SKM-1 treated with dmso at 0.1 percent for 144 hours (cell line): Measurements from ENCODE around the gene SLC49A3.
"Not testable (repeated sequence)": the region's sequence is repeated elsewhere in the genome, so short reads cannot be mapped to it uniquely, and the experiment has no call there.

Source experiments
- DNase-seq: peaks from one replicate; lab custom pipeline; 2025; ENCODE audit not compliant: unreplicated experiment; lab: John Stamatoyannopoulos, UW

SLC49A3 gene

GRCh38 chr4:654871-655463 is 34.0 kb downstream of the SLC49A3 start:
- no peak for DNase-seq

DNA sequence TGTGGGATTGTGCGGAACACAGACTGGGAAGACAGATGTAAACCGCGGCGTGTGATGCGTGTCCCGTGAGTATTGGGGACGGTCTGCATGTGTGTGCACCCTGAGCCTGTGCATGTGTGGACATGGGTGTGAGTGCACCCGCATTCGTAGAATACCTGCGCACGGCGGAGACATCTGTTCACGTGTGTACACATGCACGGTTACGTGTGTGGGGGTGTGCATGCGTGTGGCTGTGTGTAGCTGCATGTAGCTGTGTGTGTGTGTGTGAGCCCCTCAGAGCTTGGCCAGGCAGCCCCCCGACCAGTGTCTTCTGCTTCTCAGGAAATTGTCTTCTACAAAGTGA is 34.5 kb downstream of the SLC49A3 start:
- DNase-seq = no peak

DNA sequence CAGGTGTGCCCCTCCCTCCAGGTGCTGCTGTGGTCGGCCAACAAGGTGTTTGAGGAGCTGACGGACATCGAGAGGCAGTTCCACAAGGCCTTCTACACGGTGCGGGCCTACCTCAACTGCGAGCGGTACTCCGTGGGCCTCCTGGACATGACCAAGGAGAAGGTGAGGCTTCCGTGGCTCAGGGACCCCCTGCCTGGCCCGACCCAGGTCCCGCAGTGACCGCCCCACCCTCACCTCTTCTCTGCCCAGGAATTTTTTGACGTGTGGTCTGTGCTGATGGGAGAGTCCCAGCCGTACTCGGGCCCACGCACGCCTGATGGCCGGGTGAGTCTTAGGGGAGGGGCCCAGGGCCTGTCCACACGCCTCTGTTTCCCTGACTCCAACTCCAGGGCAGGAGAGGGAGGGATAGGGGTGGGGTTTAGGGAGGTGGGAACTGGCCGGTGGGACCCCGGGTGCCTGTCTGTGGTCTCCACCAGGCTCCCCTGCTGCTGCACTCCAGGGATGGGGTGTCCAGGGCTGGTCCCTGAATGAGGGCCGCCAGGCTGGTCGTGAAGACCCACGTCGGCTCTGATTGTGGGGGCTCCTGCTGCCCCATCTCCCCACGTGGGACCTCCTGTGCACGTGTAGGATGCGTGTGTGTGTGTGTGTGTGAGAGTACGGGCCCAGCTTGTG is 35.0 kb downstream of the SLC49A3 start:
- no peak for DNase-seq

- DNase-seq = no peak
Observed at GRCh38 chr4:653080-653821, 35.7 kb downstream of the SLC49A3 start.

DNA sequence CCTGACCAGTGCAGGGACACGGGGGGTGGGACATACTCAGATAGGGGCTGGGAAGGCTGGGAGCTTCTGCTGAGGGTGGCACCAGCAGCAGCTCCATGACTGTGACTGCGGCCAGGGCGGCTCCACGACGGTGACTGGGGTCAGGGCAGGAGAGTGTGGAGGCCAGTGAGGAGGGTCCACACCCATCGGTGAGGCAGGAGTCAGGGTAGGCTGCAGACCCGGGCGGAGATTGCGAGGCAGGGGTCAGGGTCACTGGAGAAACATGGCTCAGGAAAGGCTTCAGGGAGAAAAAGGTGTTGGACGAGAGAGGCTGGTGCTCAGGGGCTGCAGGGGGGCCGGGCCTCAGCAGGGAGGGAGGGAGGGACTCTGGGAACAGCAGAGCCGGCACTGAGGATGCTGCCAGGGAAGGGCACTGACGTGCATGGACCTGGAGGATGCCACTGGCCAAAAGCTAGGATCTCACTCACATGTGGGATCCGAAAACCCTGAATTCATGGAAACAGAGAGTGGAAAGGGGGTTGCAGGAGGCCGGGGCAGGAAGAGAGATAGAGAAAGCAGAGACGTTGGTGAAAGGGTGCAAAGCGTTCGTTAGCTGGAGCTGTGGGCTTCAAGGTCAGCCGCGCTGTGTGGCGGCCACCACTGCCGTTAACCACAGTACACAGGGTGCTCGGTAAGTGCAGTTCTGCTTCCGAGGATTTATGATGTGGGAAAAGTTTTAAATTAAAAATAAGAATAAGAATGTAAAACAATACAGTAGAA is 36.9 kb downstream of the SLC49A3 start:
- no peak for DNase-seq

DNA sequence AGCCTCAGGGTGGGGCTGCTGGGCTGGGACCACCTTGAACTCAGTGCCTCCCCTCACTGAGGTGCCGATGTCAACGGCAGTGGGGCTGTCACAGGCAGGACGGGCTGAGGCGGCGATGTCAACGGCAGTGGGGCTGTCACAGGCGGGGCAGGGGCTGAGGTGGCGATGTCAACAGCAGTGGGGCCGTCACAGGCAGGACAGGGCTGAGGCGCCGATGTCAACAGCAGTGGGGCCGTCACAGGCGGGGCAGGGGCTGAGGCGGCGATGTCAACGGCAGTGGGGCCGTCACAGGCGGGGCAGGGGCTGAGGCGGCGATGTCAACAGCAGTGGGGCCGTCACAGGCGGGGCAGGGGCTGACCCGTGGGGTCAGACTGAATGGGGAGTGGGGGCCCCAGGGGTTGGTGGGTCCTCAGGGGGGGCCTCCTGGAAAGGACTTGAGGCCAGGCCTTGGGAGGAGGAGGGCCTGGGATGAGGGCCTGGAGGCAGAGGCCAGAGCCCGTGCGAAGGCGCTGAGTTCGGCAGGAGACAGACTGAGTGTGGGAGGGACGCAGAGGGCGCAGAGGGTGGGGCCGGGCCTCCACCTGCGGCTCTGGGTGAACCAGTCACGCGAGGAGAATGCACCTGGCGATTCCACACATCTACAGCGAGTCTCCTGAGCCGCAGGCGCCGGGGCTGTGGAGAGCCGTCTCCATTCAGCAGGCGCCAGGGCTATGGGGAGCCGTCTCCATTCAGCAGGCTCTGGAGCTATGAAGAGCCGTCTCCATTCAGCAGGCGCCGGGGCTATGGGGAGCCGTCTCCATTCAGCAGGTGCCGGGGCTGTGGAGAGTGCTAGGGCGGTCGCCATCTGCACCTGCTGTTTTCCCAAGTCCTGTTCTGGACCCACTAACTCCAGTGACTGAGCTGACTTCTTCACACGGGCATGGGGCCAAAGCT is 37.7 kb downstream of the SLC49A3 start:
- DNase-seq = no peak

- no peak for DNase-seq
Observed at GRCh38 chr4:650461-650860, 38.5 kb downstream of the SLC49A3 start.

GRCh38 chr4:649751-650310 is 39.1 kb downstream of the SLC49A3 start:
- DNase-seq = no peak

DNA sequence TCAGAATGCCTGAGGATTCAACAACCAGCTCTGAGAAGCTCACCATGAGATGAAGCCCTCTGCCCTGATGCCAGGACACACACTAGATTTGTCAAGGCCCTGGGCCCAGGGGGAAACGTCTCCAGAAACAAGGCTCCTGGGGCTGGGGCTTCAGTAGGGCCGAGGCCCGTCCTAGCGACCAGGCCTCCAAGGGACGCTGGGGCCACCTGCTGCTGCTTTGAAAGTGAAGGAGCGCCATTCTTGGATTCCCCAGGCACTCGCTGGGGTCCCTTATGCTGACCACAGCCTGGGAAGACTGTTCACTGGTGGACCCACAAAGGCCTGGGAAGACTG is 39.7 kb downstream of the SLC49A3 start:
- DNase-seq = no peak

- no peak for DNase-seq
Observed at GRCh38 chr4:648579-649292, 40.2 kb downstream of the SLC49A3 start.

GRCh38 chr4:647481-647880 is 41.5 kb downstream of the SLC49A3 start:
- DNase-seq = no peak

- DNase-seq = no peak
Observed at GRCh38 chr4:646460-646859, 42.5 kb downstream of the SLC49A3 start.

DNA sequence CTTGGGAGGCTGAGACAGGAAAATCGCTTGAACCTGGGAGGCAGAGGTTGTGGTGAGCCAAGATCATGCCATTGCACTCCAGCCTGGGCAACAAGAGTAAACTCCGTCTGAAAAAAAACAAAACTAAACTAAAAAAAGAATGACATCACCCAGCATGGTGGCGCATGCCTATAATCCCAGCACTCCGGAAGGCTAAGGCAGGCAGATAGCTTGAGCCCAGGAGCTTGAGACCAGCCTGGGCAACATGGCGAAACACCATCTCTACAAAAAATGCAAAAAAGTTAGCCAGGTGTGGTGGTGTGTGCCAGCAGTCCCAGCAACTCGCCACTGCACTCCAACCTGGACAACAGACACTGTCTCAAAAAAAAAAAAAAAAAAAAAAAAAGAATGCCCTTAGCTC is 46.6 kb downstream of the SLC49A3 start:
- not testable (repeated sequence) for DNase-seq

GRCh38 chr4:637536-638280 is 51.2 kb downstream of the SLC49A3 start:
- no peak for DNase-seq

- DNase-seq = no peak
Observed at GRCh38 chr4:636628-637159, 52.3 kb downstream of the SLC49A3 start.

DNA sequence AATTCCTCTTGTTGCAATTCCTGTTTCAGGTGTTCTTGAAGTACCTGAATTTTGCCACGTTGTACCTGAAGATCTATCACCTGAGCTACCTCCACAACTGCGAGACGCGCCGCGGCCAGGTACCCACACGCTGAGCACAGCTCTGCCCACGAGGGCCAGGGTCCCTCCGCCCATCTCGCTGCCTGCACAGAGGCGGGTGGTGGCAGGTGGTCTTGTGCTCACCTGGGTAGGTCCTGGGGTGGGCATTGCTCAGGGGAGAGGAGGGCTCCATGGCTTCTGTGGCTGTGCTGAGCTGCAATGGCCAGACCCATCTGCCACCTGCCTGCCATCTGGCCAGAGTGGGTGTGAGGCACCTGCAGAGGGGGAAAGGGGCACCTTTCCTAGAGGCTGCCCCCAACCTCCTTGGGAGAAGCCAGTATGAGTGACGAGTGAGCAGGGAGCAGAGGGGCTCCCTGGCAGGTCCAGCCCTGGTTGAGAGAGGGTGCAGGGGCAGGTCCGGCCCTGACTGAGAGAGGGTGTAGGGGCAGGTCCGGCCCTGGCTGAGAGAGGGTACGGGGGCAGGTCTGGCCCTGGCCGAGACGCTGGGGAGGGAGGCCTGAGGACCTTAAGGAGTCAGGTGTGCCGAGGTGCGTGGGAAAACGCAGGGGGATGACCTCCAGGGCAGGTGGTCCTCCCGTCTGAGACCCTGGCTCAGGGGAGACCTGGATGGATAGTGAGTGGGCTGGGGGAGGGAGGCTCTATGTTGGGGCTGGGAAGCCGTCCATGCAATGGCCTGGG is 52.9 kb downstream of the SLC49A3 start:
- no peak for DNase-seq

DNA sequence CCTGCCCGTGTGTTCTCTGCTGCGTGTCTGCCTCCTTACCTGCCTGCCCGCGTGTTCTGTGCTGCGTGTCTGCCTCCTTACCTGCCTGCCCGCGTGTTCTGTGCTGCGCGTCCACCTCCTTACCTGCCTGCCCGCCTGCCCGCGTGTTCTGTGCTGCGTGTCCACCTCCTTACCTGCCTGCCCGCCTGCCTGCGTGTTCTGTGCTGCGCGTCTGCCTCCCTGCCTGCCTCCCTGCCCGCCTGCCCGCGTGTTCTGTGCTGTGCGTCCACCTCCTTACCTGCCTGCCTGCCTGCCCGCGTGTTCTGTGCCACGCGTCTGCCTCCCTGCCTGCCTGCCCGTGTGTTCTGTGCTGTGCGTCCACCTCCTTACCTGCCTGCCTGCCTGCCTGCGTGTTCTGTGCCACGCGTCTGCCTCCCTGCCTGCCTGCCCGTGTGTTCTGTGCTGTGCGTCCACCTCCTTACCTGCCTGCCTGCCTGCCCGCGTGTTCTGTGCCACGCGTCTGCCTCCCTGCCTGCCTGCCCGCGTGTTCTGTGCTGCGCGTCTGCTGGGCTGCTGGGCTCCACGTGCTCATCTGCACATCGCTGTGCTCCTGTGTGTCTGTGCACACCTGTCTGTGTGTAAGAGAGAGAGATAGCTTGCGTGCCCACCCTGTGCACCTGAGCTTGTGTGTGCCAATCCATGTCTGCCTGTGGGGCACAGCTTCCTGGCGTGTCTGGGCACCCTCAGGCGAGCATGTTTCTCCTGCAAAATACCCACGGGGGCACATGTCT is 53.7 kb downstream of the SLC49A3 start:
- DNase-seq = not testable (repeated sequence)
